Measurements from ENCODE around the gene INSC. TPM values are rescaled to one million over a fixed set of nuclear protein-coding genes. Genes with fewer than 3 reads are reported as not detected.

INSC gene
- total and polyA plus RNA-seq, 2 of the 8 experiments (the other 6 are each of a cell fraction or from before 2014, with no cell fraction given): 0.58 to 0.59 TPM

DNA sequence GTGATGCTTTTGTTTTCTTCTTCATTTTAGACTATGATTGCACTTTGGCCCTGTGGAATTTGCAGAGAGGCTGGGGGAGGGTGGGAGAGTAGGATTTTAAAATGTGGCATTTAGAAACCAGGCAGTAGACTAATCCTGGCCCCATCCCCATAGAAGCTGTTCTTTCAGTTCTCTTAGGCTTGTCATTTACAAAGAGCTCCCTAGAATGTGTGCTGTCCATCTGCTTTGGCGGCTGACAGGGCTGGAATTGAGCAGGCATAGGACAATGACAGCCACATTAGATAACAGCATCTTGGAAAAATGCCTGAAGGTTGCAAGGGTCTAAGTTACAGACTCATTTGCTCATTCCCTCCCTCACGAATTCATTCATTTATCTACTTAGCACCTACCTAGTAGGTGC lies 9.8 kb downstream of the INSC start (continued):
- TF ChIP-seq, protein P1, sequence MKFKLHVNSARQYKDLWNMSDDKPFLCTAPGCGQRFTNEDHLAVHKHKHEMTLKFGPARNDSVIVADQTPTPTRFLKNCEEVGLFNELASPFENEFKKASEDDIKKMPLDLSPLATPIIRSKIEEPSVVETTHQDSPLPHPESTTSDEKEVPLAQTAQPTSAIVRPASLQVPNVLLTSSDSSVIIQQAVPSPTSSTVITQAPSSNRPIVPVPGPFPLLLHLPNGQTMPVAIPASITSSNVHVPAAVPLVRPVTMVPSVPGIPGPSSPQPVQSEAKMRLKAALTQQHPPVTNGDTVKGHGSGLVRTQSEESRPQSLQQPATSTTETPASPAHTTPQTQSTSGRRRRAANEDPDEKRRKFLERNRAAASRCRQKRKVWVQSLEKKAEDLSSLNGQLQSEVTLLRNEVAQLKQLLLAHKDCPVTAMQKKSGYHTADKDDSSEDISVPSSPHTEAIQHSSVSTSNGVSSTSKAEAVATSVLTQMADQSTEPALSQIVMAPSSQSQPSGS (IDR thresholded peaks at IDR 0.05; ENCODE audit: low read length): no peak
- TF ChIP-seq, protein P2, sequence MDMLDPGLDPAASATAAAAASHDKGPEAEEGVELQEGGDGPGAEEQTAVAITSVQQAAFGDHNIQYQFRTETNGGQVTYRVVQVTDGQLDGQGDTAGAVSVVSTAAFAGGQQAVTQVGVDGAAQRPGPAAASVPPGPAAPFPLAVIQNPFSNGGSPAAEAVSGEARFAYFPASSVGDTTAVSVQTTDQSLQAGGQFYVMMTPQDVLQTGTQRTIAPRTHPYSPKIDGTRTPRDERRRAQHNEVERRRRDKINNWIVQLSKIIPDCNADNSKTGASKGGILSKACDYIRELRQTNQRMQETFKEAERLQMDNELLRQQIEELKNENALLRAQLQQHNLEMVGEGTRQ (IDR thresholded peaks at IDR 0.05; ENCODE audit: low read length): no peak
- TF ChIP-seq CTBP2 (IDR thresholded peaks at IDR 0.05; ENCODE audit: borderline replicate concordance, insufficient read depth, insufficient read length, low read length) (no peak), CHD1 (IDR thresholded peaks at IDR 0.05; ENCODE audit: low read depth, low read length) (no peak), SIX5 (IDR thresholded peaks at IDR 0.05; ENCODE audit: low read depth, low read length) (no peak)
- TF ChIP-seq, protein P3, sequence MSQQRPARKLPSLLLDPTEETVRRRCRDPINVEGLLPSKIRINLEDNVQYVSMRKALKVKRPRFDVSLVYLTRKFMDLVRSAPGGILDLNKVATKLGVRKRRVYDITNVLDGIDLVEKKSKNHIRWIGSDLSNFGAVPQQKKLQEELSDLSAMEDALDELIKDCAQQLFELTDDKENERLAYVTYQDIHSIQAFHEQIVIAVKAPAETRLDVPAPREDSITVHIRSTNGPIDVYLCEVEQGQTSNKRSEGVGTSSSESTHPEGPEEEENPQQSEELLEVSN (IDR thresholded peaks at IDR 0.05): no peak
